SK-N-DZ (cell line): ENCODE results near the gene RICTOR. TPM values are rescaled to one million over a fixed set of nuclear protein-coding genes. Genes with fewer than 3 reads are reported as not detected.

Experiments
- DNase-seq: peaks from one replicate; pipeline ENCODE4 v3.0.0-alpha.2; 2015; ENCODE audit warnings: low spot score
- polyA plus RNA-seq, 2 experiments: library from polyadenylated mRNA; depleted of rRNA; stranded (reverse); fragments of >200 nt; gene quantifications; 2 replicates each; pipeline ENCODE4 v1.2.3, GENCODE V29; 2014

RICTOR gene
- polyA plus RNA-seq (2014; cell fraction: cytosol; rRNA removed) = 7.7 and 11.1 TPM in 2 replicates
- 26.5 and 32.9 TPM in 2 replicates for polyA plus RNA-seq (2014; cell fraction: nucleus; rRNA removed)

- peak; percentile 86 for DNase-seq
Observed at GRCh38 chr5:39074017-39074814, at the start of gene RICTOR. RICTOR (minus strand) TSS chr5:39074399; CDS start chr5:39074377, 22 bp downstream.

- no peak for DNase-seq
Observed at GRCh38 chr5:39121922-39122321, 47.7 kb upstream of the RICTOR start.

- DNase-seq = no peak
Observed at GRCh38 chr5:39121315-39121714, 47.1 kb upstream of the RICTOR start.

- DNase-seq = no peak
Observed at GRCh38 chr5:39120052-39120420, 45.8 kb upstream of the RICTOR start.

- no peak for DNase-seq
Observed at GRCh38 chr5:39119404-39120051, 45.3 kb upstream of the RICTOR start.

- no peak for DNase-seq
Observed at GRCh38 chr5:39118638-39119037, 44.4 kb upstream of the RICTOR start.

- DNase-seq = peak; percentile 15
Observed at GRCh38 chr5:39117401-39117800, 43.2 kb upstream of the RICTOR start.

GRCh38 chr5:39116344-39117170, 42.4 kb upstream of the RICTOR start:
- DNase-seq = no peak

GRCh38 chr5:39115644-39116343, 41.6 kb upstream of the RICTOR start:
- DNase-seq = no peak

GRCh38 chr5:39114155-39114554, 40.0 kb upstream of the RICTOR start:
- no peak for DNase-seq

- no peak for DNase-seq
Observed at GRCh38 chr5:39113354-39113953, 39.3 kb upstream of the RICTOR start.

- no peak for DNase-seq
Observed at GRCh38 chr5:39109606-39110005, 35.4 kb upstream of the RICTOR start.

GRCh38 chr5:39108987-39109386, 34.8 kb upstream of the RICTOR start:
- DNase-seq = no peak

GRCh38 chr5:39107350-39107749, 33.2 kb upstream of the RICTOR start:
- DNase-seq = no peak

- DNase-seq = no peak
Observed at GRCh38 chr5:39106322-39106721, 32.1 kb upstream of the RICTOR start.

GRCh38 chr5:39104221-39104620, 30.0 kb upstream of the RICTOR start:
- no peak for DNase-seq

- no peak for DNase-seq
Observed at GRCh38 chr5:39102684-39103155, 28.5 kb upstream of the RICTOR start.

GRCh38 chr5:39100851-39101396, 26.7 kb upstream of the RICTOR start:
- no peak for DNase-seq

- no peak for DNase-seq
Observed at GRCh38 chr5:39100301-39100850, 26.2 kb upstream of the RICTOR start.

GRCh38 chr5:39099831-39100230, 25.6 kb upstream of the RICTOR start:
- DNase-seq = no peak
